ENCODE results near the gene MCF2L.

DNA sequence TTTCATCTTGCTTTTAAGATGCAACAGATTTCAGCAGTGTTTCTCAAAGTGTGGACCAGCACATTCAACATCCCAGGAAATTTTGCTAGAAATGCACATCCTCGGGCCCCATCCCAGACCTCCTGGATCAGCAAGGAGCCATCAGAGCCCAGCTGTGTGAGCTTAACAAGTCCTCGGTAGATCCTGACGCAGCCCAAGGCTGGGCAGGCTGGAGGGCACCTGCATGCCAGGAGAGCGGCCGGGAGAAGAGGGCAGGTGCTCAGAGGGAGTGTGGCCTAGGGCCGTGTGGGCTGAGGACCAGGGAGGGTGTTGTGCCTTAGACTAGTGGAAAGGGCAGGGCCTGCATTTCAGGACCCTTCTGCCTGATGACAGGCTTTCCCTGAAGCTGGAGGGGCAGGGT, 2.2 kb upstream of the MCF2L start:
- TF ChIP-seq POLR2A (IDR thresholded peaks at IDR 0.05), result no peak
- no peak for TF ChIP-seq POLR2AphosphoS5 (IDR thresholded peaks at IDR 0.05)
- no peak for TF ChIP-seq EP300 (IDR thresholded peaks at IDR 0.05)
- TF ChIP-seq CTCF (IDR thresholded peaks at IDR 0.05), result no peak
